Endothelial cell of umbilical vein (primary cell): ENCODE data around the gene UHRF1.

Experiments used
- EZH2 ChIP-seq: IDR thresholded peaks from 2 replicates; pipeline ENCODE4 v1.6.1; 2012; ENCODE audit warnings: borderline replicate concordance, low read depth, mild to moderate bottlenecking, moderate library complexity, low read length, inconsistent platforms; ENCODE audit not compliant: severe bottlenecking
- MYC ChIP-seq: IDR thresholded peaks from one replicate; pipeline ENCODE4 v1.6.1; 2011; ENCODE audit warnings: mild to moderate bottlenecking, low read depth, low read length
- TF ChIP-seq, protein P1 (sequence below), 2 donors: IDR thresholded peaks; 1 replicate in 1 of 2; 2 replicates in 1 of 2; pipeline ENCODE4 v1.5.1; 2011; ENCODE audit warnings: low read length in 2 of 2, mild to moderate bottlenecking in 2 of 2, moderate library complexity in 2 of 2, control low read depth in 1 of 2, inconsistent platforms in 1 of 2, low read depth in 1 of 2; ENCODE audit not compliant: insufficient read depth in 1 of 2; ENCODE audit errors: extremely low read depth in 1 of 2

DNA sequence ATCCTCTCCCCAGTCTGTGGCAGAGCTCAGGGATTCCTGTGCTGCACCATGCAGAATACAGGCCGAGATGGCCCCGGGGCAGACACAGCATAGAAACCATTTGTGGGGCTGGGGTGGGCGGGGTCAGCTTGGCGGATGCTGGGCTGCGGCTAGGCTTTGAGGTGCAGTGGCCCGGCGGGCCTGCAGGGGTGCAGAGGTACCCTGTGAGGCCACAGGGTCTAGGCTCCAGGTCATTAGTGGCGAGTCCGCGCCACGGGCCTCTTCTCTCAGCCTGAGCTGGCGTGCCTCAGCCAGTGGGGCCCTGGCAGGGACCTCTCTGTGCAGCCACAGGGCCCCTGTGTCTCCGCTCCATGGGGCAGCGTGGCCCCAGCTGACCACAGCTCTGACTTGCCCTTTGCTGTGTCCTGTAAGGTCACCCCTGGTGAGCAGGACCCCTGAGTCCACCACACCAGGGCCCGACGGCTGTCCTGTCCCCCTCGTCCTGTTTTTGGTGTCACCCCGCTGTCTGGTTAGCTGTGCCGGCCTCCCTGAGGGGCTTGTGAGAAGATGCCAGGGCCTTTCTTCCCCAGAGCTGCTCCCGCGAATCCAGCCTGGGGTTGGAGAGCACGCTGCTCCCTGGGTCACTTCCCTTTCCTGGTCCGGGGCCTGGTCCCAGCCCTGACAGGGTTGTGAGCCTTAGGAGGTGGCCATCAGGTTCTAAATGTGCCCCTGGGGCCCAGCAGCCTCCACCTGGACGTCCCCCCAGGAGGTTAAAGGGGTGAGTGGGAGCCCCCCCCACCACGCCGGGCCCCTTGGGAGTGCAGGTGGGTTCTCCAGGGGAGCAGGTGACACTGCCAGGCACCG is 71.8 kb downstream of the UHRF1 start:
- TF ChIP-seq, protein P1, sequence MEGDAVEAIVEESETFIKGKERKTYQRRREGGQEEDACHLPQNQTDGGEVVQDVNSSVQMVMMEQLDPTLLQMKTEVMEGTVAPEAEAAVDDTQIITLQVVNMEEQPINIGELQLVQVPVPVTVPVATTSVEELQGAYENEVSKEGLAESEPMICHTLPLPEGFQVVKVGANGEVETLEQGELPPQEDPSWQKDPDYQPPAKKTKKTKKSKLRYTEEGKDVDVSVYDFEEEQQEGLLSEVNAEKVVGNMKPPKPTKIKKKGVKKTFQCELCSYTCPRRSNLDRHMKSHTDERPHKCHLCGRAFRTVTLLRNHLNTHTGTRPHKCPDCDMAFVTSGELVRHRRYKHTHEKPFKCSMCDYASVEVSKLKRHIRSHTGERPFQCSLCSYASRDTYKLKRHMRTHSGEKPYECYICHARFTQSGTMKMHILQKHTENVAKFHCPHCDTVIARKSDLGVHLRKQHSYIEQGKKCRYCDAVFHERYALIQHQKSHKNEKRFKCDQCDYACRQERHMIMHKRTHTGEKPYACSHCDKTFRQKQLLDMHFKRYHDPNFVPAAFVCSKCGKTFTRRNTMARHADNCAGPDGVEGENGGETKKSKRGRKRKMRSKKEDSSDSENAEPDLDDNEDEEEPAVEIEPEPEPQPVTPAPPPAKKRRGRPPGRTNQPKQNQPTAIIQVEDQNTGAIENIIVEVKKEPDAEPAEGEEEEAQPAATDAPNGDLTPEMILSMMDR (IDR thresholded peaks at IDR 0.05; ENCODE audit: extremely low read depth in 1 of 2, insufficient read depth in 1 of 2, low read depth in 1 of 2, low read length in 2 of 2), result no peak
- TF ChIP-seq EZH2, result no peak
- TF ChIP-seq MYC, result no peak
